Measurements from ENCODE around the gene NEURL1B. TPM values are rescaled to one million over a fixed set of nuclear protein-coding genes. Genes with fewer than 3 reads are reported as not detected.

NEURL1B gene
- total and polyA plus RNA-seq, 10 of the 15 experiments (the other 5 are each of a cell fraction or from before 2014, with no cell fraction given): 0.04 to 0.28 (median 0.05) TPM; not detected in 4

GRCh38 chr5:172624083-172624995 is 16.7 kb upstream of the NEURL1B start:
- DNase-seq (ENCODE audit: low read depth, low spot score) (no peak), FAIRE-seq (no peak), ATAC-seq (no peak)
- SMC1A ChIA-PET (ENCODE audit: uncharacterized antibody, unreplicated experiment): no interaction called here
- H3K9me3 ChIP-seq (replicated peaks; ENCODE audit: control insufficient read depth, insufficient read depth, low read length): no peaks in the 10 kb centered on the region
- no peaks in the 10 kb centered on the region for H3K4me1 ChIP-seq (ENCODE audit: control insufficient read depth, insufficient read depth, low read length)
- no peak overlapping the region for H3K9ac ChIP-seq (ENCODE audit: control insufficient read depth, insufficient read depth, low read length)
- TF ChIP-seq ZNF24 (IDR thresholded peaks at IDR 0.05): peak; percentile 84
- TF ChIP-seq SRF (IDR thresholded peaks at IDR 0.05; ENCODE audit: low read depth in 2 of 2, low read length in 2 of 2): no peak
- no peaks in the 10 kb centered on the region for H4K20me1 ChIP-seq (ENCODE audit: control insufficient read depth, insufficient read depth)
- no peak overlapping the region for H3K4me3 ChIP-seq
- H3K4me2 ChIP-seq (ENCODE audit: control insufficient read depth, insufficient read depth): no peak overlapping the region
- intact Hi-C loops (cut with micrococcal nuclease; ENCODE audit: unreplicated experiment) (no loop called here), in situ Hi-C loops (cut with MboI) (no loop called here)
- RAD21 ChIA-PET (ENCODE audit: unreplicated experiment): no interaction called here
- H2AFZ ChIP-seq (ENCODE audit: control insufficient read depth, low read depth, low read length): no peak overlapping the region
- WGBS (ENCODE audit: insufficient coverage, insufficient replicate concordance, low lambda C conversion rate, missing lambda C conversion rate): 28% methylated on average over 16 of the region's 17 CpGs
- no TSS peak for BruUV-seq (replicated peaks)
- POLR2A ChIA-PET: no interaction called here
- CTCF ChIA-PET: interaction anchor here (0.6 to 0.7 kb wide), 2 partner anchors 122 to 888 kb away, joined by 3 read pairs; no protein-coding TSS in a partner anchor
- peaks cover 0 to 6% of the 10 kb centered on the region in 2 experiments; a peak in 3 of 4 replicates for H3K27me3 ChIP-seq (replicated peaks in 1 of 2; ENCODE audit: control insufficient read depth in 2 of 2, insufficient read depth in 2 of 2, low read length in 1 of 2)
- H3K79me2 ChIP-seq (ENCODE audit: control insufficient read depth, insufficient read depth, low read length): no peaks in the 10 kb centered on the region
- no peaks in the 10 kb centered on the region for H3K36me3 ChIP-seq (ENCODE audit: control insufficient read depth in 2 of 2, insufficient read depth in 2 of 2, low read length in 1 of 2)
- H3K27ac ChIP-seq (ENCODE audit: control insufficient read depth, insufficient read depth): no peak overlapping the region

- Histone ChIP-seq H3K4me3 (no peak overlapping the region), H3K4me2 (ENCODE audit: control insufficient read depth, insufficient read depth) (no peak overlapping the region), H2AFZ (ENCODE audit: control insufficient read depth, low read depth, low read length) (no peak overlapping the region), H3K9ac (ENCODE audit: control insufficient read depth, insufficient read depth, low read length) (no peak overlapping the region), H3K4me1 (ENCODE audit: control insufficient read depth, insufficient read depth, low read length) (no peaks in the 10 kb centered on the region), H3K9me3 (replicated peaks; ENCODE audit: control insufficient read depth, insufficient read depth, low read length) (no peaks in the 10 kb centered on the region), H3K36me3 (ENCODE audit: control insufficient read depth in 2 of 2, insufficient read depth in 2 of 2, low read length in 1 of 2) (no peaks in the 10 kb centered on the region), H3K27ac (ENCODE audit: control insufficient read depth, insufficient read depth) (no peak overlapping the region), H3K79me2 (ENCODE audit: control insufficient read depth, insufficient read depth, low read length) (no peaks in the 10 kb centered on the region), H4K20me1 (ENCODE audit: control insufficient read depth, insufficient read depth) (no peaks in the 10 kb centered on the region), H3K27me3 (replicated peaks in 1 of 2; ENCODE audit: control insufficient read depth in 2 of 2, insufficient read depth in 2 of 2, low read length in 1 of 2) (peaks cover 0 to 5% of the 10 kb centered on the region in 2 experiments; a peak in 3 of 4 replicates)
- FAIRE-seq (no peak), ATAC-seq (no peak), DNase-seq (ENCODE audit: low read depth, low spot score) (no peak)
- in situ Hi-C loops (cut with MboI): no loop called here
- WGBS (ENCODE audit: insufficient coverage, insufficient replicate concordance, low lambda C conversion rate, missing lambda C conversion rate): 32% methylated on average over 10 of the region's 10 CpGs
- TF ChIP-seq E2F8 (IDR thresholded peaks at IDR 0.05; ENCODE audit: low read depth, partially characterized antibody) (no peak), NBN (IDR thresholded peaks at IDR 0.05) (no peak), CHD2 (IDR thresholded peaks at IDR 0.05; ENCODE audit: borderline replicate concordance, low read depth, low read length) (no peak), IRF4 (IDR thresholded peaks at IDR 0.05; ENCODE audit: low read depth, low read length) (no peak), MTA3 (IDR thresholded peaks at IDR 0.05; ENCODE audit: borderline replicate concordance, low read length) (no peak), TCF7 (IDR thresholded peaks at IDR 0.05; ENCODE audit: borderline replicate concordance) (no peak)
- intact Hi-C loops (cut with micrococcal nuclease; ENCODE audit: unreplicated experiment): no loop called here
- RAD21 ChIA-PET (ENCODE audit: unreplicated experiment): no interaction called here
- SMC1A ChIA-PET (ENCODE audit: uncharacterized antibody, unreplicated experiment): no interaction called here
- CTCF ChIA-PET: no interaction called here
- BruUV-seq (replicated peaks): no TSS peak
- POLR2A ChIA-PET: no interaction called here
Observed at GRCh38 chr5:172624996-172625964, 15.8 kb upstream of the NEURL1B start.
